ENCODE results near the gene HES7.
"Not testable (repeated sequence)": the region's sequence is repeated elsewhere in the genome, so short reads cannot be mapped to it uniquely, and the experiment has no call there.

HES7 gene

DNA sequence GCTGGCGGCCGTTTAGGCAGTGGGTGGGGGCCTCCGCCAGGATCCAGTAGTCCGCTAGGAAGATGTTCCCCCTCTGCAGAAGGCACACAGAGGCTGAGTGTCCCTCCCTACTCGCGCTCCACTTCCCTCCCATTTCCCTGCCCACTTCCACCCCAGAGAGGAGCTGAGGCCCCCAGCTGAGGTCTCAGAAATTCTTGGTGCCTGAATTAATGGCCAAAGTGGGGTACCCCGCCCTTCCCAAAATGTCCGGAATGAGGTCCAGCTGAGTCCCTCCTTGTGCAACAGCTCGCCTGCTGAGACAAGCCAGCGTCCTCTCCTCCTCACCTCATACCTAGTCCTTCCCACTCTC, 13.5 kb downstream of the HES7 start:
- no peak for DNase-seq (ENCODE audit: low read depth)
- H3K4me3 ChIP-seq (ENCODE audit: low read length), result no peak overlapping the region
- TF ChIP-seq, protein P1, sequence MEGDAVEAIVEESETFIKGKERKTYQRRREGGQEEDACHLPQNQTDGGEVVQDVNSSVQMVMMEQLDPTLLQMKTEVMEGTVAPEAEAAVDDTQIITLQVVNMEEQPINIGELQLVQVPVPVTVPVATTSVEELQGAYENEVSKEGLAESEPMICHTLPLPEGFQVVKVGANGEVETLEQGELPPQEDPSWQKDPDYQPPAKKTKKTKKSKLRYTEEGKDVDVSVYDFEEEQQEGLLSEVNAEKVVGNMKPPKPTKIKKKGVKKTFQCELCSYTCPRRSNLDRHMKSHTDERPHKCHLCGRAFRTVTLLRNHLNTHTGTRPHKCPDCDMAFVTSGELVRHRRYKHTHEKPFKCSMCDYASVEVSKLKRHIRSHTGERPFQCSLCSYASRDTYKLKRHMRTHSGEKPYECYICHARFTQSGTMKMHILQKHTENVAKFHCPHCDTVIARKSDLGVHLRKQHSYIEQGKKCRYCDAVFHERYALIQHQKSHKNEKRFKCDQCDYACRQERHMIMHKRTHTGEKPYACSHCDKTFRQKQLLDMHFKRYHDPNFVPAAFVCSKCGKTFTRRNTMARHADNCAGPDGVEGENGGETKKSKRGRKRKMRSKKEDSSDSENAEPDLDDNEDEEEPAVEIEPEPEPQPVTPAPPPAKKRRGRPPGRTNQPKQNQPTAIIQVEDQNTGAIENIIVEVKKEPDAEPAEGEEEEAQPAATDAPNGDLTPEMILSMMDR (conservative IDR thresholded peaks at IDR 0.05; ENCODE audit: low read depth, low read length), result no peak

DNA sequence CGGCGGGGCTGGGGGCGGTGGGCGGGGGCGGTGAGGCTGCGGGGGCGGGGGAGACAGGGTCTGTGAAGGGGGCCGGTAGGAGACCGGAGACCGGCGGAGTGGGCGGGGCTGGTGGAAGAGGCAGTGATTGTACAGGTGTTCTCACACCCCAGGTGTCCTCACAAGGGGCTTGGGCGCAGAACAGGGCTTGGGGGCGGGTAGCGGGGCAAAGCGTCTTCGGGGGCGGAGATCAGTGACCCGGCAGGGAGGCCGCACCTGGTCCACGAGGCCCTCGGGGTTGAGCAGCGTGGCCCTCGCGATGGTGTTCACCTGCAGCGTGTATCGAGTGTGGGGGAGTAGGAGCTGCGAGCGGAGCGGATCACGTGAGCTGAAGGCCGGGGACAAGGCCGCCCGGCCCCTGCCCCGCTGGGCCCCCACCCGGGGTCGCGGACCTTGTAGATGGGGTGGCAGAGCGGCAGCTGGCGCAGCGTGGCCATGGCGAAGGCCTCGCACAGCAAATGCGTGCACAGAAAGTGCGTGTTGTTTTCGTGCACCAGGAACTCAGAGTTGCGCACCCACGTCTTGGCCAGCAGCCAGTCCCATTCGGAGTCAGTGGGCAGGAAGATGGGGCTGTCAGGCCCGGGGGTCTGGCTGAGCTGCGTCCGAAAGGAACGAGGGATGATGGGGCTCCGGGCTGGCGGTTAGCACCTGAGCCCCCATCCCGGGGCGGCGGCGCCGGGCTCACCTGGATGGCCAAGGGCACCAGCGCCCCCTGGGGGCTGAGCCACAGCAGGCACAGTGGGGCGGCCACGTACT, 14.0 kb downstream of the HES7 start:
- peak overlapping the region; percentile 20 for H3K4me3 ChIP-seq (ENCODE audit: low read length)
- TF ChIP-seq, protein P1 (conservative IDR thresholded peaks at IDR 0.05; ENCODE audit: low read depth, low read length), result peak; percentile 83
- DNase-seq (ENCODE audit: low read depth), result no peak

DNA sequence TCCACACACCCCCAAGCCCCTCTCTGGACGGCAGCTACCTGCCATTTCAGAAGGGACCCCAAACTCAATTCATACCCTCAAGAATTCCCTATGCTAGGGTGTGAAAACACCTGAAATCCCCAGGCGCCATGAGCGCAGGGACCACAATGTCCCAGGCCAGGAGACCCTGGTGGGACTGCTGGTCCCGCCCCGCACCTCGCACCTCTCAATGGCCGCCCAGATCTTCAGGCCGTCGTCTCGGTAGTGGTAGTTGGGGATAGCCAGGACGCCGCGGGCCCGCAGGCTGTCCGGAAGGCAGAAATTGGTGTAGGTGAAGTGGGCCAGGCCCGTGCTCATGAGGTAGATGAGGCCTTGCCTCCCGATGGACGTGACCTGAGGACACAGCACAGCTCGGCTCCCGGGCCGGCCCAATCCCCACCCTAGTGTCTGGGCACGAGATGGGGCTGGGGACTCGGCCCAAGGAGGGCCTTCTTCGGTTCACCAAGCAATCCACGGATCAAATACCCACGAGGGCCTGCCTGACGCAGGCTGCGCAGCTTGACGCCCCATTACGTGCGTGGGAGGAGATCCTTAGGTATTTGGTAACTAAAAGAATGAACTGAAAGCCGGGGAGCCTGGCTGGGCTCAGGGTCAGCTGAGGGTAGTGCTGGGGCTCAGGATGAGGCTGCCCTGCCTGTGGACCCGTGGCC, 14.8 kb downstream of the HES7 start:
- no peak for DNase-seq (ENCODE audit: low read depth)
- TF ChIP-seq, protein P1 (conservative IDR thresholded peaks at IDR 0.05; ENCODE audit: low read depth, low read length), result no peak
- H3K4me3 ChIP-seq (ENCODE audit: low read length), result no peak overlapping the region

DNA sequence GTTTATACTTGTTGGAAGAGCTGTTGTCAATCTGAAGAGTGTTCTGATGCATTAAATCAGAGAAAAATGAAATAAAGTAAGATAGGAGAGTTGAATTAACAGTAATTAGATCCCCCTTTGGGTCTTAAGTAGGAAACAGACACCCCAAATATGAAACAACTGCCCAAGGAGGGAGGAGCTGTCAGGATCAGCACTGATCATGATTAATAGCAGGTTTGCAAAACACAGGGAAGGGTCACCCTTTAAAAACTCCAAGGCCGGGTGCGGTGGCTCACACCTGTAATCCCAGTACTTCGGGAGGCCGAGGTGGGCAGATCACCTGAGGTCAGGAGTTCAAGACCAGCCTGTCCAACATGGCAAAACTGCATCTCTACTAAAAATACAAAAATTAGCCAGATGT, 16.9 kb downstream of the HES7 start:
- not testable (repeated sequence) for DNase-seq (ENCODE audit: low read depth)

GRCh38 chr17:8105957-8106398, 17.9 kb downstream of the HES7 start:
- no peak overlapping the region for H3K4me3 ChIP-seq (ENCODE audit: low read length)
- TF ChIP-seq, protein P1 (conservative IDR thresholded peaks at IDR 0.05; ENCODE audit: low read depth, low read length), result no peak
- no peak for DNase-seq (ENCODE audit: low read depth)

More for the DNA sequence above, 16.9 kb downstream of the HES7 start:
- H3K4me3 ChIP-seq (ENCODE audit: low read length), result not testable (repeated sequence)

- H3K4me3 ChIP-seq (ENCODE audit: low read length), result no peak overlapping the region
- TF ChIP-seq, protein P1 (conservative IDR thresholded peaks at IDR 0.05; ENCODE audit: low read depth, low read length), result no peak
- DNase-seq (ENCODE audit: low read depth), result no peak
Observed at GRCh38 chr17:8104911-8105310, 19.0 kb downstream of the HES7 start.

DNA sequence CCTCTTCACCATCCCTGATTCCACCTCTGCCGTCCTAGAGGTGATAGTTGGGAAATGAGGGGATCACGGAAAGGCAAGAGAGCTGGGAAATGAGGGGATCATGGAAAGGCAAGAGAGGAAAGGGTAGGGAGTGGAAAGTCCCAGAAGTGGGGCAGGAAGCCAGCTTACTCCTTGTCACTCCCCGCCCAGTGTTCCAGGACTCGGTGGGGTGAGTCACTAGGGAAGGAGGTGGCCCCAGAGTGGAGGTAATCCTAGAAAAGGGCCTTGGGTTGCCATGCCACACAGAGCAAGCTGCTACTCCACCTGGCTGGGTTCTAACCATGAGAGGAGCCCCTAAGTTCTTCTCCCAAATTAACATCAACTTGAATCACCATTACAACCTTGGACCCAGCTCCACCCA, 20.4 kb downstream of the HES7 start:
- no peak overlapping the region for H3K4me3 ChIP-seq (ENCODE audit: low read length)
- TF ChIP-seq, protein P1 (conservative IDR thresholded peaks at IDR 0.05; ENCODE audit: low read depth, low read length), result no peak
- DNase-seq (ENCODE audit: low read depth), result no peak
